ENCODE measurements around the gene SPTBN1. TPM values are rescaled to one million over a fixed set of nuclear protein-coding genes. Genes with fewer than 3 reads are reported as not detected.
A peak's percentile ranks its signal among the peaks of the same experiment; 100 is the strongest.

Gene SPTBN1
- total and polyA plus RNA-seq, 2 donors (not counting 3 experiments of a cell fraction or from before 2014, with no cell fraction given) = 63.3 to 320 TPM

DNA sequence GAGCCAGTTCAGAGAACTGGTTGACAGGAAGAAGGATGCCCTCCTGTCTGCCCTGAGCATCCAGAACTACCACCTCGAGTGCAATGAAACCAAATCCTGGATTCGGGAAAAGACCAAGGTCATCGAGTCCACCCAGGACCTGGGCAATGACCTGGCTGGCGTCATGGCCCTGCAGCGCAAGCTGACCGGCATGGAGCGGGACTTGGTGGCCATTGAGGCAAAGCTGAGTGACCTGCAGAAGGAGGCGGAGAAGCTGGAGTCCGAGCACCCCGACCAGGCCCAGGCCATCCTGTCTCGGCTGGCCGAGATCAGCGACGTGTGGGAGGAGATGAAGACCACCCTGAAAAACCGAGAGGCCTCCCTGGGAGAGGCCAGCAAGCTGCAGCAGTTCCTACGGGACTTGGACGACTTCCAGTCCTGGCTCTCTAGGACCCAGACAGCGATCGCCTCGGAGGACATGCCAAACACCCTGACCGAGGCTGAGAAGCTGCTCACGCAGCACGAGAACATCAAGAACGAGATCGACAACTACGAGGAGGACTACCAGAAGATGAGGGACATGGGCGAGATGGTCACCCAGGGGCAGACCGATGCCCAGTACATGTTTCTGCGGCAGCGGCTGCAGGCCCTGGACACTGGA is 174.9 kb downstream of the SPTBN1 start:
- no peak overlapping the region for H2AFZ ChIP-seq (ENCODE audit: low read depth, low read length)
- ChIA-PET POLR2A (no interaction called here), CTCF (interaction anchor here (0.6 to 1.4 kb wide), 2 partner anchors 71 to 424 kb away, joined by 3 read pairs; no protein-coding TSS in a partner anchor)
- H3K27me3 ChIP-seq (ENCODE audit: control insufficient read depth in 2 of 2, insufficient read depth in 2 of 2, low read length in 2 of 2) = no peaks in the 10 kb centered on the region
- H3K36me3 ChIP-seq (ENCODE audit: control insufficient read depth in 2 of 2, extremely low read depth in 1 of 2, insufficient read depth in 2 of 2, low read length in 2 of 2) = peaks cover 41 to 59% of the 10 kb centered on the region in 2 experiments
- BruUV-seq (replicated peaks) = TSS peak; percentile 21
- no peak overlapping the region for H3K27ac ChIP-seq (ENCODE audit: insufficient read depth, low read depth, low read length)
- H3K9ac ChIP-seq (replicated peaks; ENCODE audit: extremely low read depth, insufficient read depth, low read length) = no peak overlapping the region
- no peak overlapping the region for H3K4me2 ChIP-seq (ENCODE audit: insufficient read depth, low read length)
- no peaks in the 10 kb centered on the region for H4K20me1 ChIP-seq (replicated peaks; ENCODE audit: control insufficient read depth, extremely low read depth, insufficient read depth, low read length)
- TF ChIP-seq POLR2AphosphoS5 (IDR thresholded peaks at IDR 0.05; ENCODE audit: insufficient read depth, low read depth, low read length) (no peak), POLR2A (IDR thresholded peaks at IDR 0.05; ENCODE audit: low read depth, low read length) (no peak), JUN (IDR thresholded peaks at IDR 0.05; ENCODE audit: borderline replicate concordance, insufficient read depth, insufficient read length, low read depth) (no peak), EZH2 (IDR thresholded peaks at IDR 0.05; ENCODE audit: borderline replicate concordance, low read depth, low read length, severe bottlenecking) (no peak), GATA2 (IDR thresholded peaks at IDR 0.05; ENCODE audit: insufficient read depth, insufficient read length, low read depth, low read length) (no peak), MYC (IDR thresholded peaks at IDR 0.05; ENCODE audit: low read depth, low read length) (no peak), FOS (IDR thresholded peaks at IDR 0.05; ENCODE audit: borderline replicate concordance, insufficient read depth, low read length) (no peak)
- TF ChIP-seq, protein P1, sequence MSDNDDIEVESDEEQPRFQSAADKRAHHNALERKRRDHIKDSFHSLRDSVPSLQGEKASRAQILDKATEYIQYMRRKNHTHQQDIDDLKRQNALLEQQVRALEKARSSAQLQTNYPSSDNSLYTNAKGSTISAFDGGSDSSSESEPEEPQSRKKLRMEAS (IDR thresholded peaks at IDR 0.05; ENCODE audit: insufficient read depth, insufficient read length) = no peak
- TF ChIP-seq, protein P2, sequence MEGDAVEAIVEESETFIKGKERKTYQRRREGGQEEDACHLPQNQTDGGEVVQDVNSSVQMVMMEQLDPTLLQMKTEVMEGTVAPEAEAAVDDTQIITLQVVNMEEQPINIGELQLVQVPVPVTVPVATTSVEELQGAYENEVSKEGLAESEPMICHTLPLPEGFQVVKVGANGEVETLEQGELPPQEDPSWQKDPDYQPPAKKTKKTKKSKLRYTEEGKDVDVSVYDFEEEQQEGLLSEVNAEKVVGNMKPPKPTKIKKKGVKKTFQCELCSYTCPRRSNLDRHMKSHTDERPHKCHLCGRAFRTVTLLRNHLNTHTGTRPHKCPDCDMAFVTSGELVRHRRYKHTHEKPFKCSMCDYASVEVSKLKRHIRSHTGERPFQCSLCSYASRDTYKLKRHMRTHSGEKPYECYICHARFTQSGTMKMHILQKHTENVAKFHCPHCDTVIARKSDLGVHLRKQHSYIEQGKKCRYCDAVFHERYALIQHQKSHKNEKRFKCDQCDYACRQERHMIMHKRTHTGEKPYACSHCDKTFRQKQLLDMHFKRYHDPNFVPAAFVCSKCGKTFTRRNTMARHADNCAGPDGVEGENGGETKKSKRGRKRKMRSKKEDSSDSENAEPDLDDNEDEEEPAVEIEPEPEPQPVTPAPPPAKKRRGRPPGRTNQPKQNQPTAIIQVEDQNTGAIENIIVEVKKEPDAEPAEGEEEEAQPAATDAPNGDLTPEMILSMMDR (IDR thresholded peaks at IDR 0.05; ENCODE audit: extremely low read depth in 1 of 2, insufficient read depth in 1 of 2, low read depth in 1 of 2, low read length in 2 of 2) = no peak
- H3K4me3 ChIP-seq (replicated peaks in 1 of 3; ENCODE audit: insufficient read depth in 1 of 3, low read depth in 1 of 3, low read length in 3 of 3) = no peak overlapping the region
- FAIRE-seq (no peak), DNase-seq (ENCODE audit: low read depth, low spot score) (no peak)
- no peaks in the 10 kb centered on the region for H3K9me1 ChIP-seq (replicated peaks; ENCODE audit: control insufficient read depth, extremely low read depth, insufficient read depth, low read length)
- no peaks in the 10 kb centered on the region for H3K9me3 ChIP-seq (replicated peaks; ENCODE audit: control insufficient read depth, insufficient read depth, low read length)
- dilution Hi-C loops (cut with MboI; ENCODE audit: extremely low pct_ligation_motif_present, low sequenced_read_pairs) = no loop called here
- H3K4me1 ChIP-seq (ENCODE audit: control insufficient read depth, extremely low read depth, insufficient read depth, low read length) = peaks cover 37% of the 10 kb centered on the region
- intact Hi-C loops (cut with micrococcal nuclease) = no loop called here
- H3K79me2 ChIP-seq (ENCODE audit: control insufficient read depth, insufficient read depth, low read length) = peaks cover 18% of the 10 kb centered on the region
